GM13977 (cell line): ENCODE measurements around the gene LRCH4.

Experiments
- DNase-seq: peaks from one replicate; pipeline ENCODE4 v3.0.0; 2012; ENCODE audit warnings: low spot score
- in situ Hi-C: fragments of 300-500 bp; cut with MboI; formaldehyde crosslinking; loops from one replicate; pipeline ENCODE4 v1.12.0; 2022; ENCODE audit warnings: low sequenced_read_pairs, low pct_unique_long_range_greater_than_20kb, mixed read lengths, inconsistent platforms; ENCODE audit not compliant: unreplicated experiment
- TF ChIP-seq, protein P1 (sequence below): IDR thresholded peaks from 2 replicates; pipeline ENCODE4 v1.5.1; 2012; ENCODE audit warnings: mild to moderate bottlenecking, control low read depth; ENCODE audit not compliant: insufficient read depth; ENCODE audit errors: extremely low read depth, missing control alignments

Gene LRCH4

GRCh38 chr7:100626055-100626454, 40.1 kb upstream of the LRCH4 start:
- no peak for DNase-seq
- in situ Hi-C loops = no loop called here
- TF ChIP-seq, protein P1, sequence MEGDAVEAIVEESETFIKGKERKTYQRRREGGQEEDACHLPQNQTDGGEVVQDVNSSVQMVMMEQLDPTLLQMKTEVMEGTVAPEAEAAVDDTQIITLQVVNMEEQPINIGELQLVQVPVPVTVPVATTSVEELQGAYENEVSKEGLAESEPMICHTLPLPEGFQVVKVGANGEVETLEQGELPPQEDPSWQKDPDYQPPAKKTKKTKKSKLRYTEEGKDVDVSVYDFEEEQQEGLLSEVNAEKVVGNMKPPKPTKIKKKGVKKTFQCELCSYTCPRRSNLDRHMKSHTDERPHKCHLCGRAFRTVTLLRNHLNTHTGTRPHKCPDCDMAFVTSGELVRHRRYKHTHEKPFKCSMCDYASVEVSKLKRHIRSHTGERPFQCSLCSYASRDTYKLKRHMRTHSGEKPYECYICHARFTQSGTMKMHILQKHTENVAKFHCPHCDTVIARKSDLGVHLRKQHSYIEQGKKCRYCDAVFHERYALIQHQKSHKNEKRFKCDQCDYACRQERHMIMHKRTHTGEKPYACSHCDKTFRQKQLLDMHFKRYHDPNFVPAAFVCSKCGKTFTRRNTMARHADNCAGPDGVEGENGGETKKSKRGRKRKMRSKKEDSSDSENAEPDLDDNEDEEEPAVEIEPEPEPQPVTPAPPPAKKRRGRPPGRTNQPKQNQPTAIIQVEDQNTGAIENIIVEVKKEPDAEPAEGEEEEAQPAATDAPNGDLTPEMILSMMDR = no peak

GRCh38 chr7:100623951-100624824, 38.3 kb upstream of the LRCH4 start:
- no peak for DNase-seq
- TF ChIP-seq, protein P1 = no peak
- in situ Hi-C loops = no loop called here

DNA sequence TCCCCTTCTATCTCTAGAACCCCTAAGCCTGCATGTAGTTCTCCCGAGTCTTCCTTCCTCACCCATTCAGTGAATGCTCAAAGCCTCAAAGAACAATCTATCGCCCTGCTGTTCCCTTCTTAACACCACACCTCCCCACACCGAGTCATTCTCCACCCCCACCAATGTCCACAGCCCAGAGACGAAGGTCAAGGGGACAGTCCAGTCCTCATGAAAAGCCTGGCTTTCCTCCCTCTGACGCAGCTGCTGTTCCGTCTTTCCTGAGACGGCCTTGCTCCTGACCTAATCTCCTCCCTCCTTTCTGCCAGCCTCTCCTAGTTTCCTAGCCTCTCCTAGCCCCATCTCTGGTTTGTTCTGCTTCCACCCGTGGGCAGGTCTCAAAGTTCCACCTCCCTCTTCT, 35.6 kb upstream of the LRCH4 start:
- DNase-seq = no peak
- TF ChIP-seq, protein P1 = no peak
- in situ Hi-C loops = no loop called here

- DNase-seq = no peak
- in situ Hi-C loops = no loop called here
- TF ChIP-seq, protein P1 = no peak
Observed at GRCh38 chr7:100620804-100621203, 34.9 kb upstream of the LRCH4 start.

DNA sequence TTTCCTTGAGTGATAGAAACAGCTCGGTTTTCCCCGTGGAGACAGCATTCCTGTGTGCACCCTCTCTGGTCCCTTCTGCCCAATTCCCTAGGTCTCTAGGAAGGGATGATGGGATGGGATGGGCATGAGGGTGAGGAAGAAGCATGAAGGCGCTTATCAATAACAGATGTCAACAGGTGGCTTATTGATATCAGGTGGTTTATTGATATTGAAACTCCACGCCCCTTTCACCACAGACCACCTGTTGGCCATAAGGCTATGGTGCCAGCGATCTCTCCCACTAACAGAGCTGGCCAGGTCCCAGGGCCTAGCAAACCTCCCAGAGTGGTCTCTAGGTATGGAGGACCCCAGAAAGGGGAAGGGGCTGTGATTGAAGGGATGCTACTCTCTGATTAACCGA, 34.3 kb upstream of the LRCH4 start:
- TF ChIP-seq, protein P1 = no peak
- no peak for DNase-seq
- in situ Hi-C loops = no loop called here

- no peak for DNase-seq
- TF ChIP-seq, protein P1 = no peak
- in situ Hi-C loops = no loop called here
Observed at GRCh38 chr7:100614308-100614861, 28.5 kb upstream of the LRCH4 start.
